Fibroblast of lung (primary cell): ENCODE data around the gene RERE.

Source experiments
- EZH2 ChIP-seq: IDR thresholded peaks from 2 replicates; pipeline ENCODE4 v1.5.1; 2012; ENCODE audit warnings: low read length, control low read depth, mild to moderate bottlenecking; ENCODE audit errors: missing control alignments
- TF ChIP-seq, protein P1 (sequence below), 2 donors: IDR thresholded peaks in 1 of 2; conservative IDR thresholded peaks in 1 of 2; 1 replicate in 1 of 2; 2 replicates in 1 of 2; pipeline ENCODE4 v1.5.1; 2011 to 2012; ENCODE audit warnings: low read length in 2 of 2, control low read depth in 1 of 2, inconsistent platforms in 1 of 2, low read depth in 1 of 2, mild to moderate bottlenecking in 1 of 2

DNA sequence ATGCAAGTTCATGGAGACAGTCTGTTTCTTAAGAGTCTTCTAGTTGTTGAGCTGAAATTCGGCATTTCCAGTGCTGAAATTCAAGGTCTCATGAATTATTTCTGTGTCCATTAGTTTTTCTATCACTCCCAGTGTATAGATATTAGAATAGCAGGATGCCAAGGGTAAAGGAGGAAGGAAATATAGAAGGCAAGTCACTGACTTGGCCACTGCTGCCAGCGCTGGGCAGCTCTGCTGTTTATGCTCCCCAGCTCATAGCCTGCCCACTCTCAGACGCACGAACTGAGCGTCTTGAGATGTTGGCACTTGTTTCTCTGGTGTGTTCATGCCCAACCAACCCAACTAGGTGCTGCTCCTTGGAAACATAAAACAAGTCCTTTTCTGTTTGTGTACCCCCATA, 389.5 kb downstream of the RERE start:
- TF ChIP-seq, protein P1, sequence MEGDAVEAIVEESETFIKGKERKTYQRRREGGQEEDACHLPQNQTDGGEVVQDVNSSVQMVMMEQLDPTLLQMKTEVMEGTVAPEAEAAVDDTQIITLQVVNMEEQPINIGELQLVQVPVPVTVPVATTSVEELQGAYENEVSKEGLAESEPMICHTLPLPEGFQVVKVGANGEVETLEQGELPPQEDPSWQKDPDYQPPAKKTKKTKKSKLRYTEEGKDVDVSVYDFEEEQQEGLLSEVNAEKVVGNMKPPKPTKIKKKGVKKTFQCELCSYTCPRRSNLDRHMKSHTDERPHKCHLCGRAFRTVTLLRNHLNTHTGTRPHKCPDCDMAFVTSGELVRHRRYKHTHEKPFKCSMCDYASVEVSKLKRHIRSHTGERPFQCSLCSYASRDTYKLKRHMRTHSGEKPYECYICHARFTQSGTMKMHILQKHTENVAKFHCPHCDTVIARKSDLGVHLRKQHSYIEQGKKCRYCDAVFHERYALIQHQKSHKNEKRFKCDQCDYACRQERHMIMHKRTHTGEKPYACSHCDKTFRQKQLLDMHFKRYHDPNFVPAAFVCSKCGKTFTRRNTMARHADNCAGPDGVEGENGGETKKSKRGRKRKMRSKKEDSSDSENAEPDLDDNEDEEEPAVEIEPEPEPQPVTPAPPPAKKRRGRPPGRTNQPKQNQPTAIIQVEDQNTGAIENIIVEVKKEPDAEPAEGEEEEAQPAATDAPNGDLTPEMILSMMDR (conservative IDR thresholded peaks at IDR 0.05 in 1 of 2, IDR thresholded peaks at IDR 0.05 in 1 of 2; ENCODE audit: low read depth in 1 of 2, low read length in 2 of 2) = no peak
- no peak for TF ChIP-seq EZH2
